Neural progenitor cell (in vitro differentiated cells): Measurements from ENCODE around the gene TEX12.

ENCODE experiments used
- EZH2 ChIP-seq: fragments of 200-600 bp; sonication (generic); IDR thresholded peaks from 2 replicates; pipeline ENCODE4 v1.6.1; 2017; ENCODE audit warnings: antibody characterized with exemption, mild to moderate bottlenecking, moderate library complexity
- TF ChIP-seq, protein P1 (sequence below): fragments of 200-600 bp; sonication (generic); IDR thresholded peaks from 2 replicates; pipeline ENCODE4 v1.5.1; 2017; ENCODE audit warnings: antibody characterized with exemption, mild to moderate bottlenecking

- no peak for TF ChIP-seq EZH2
- TF ChIP-seq, protein P1, sequence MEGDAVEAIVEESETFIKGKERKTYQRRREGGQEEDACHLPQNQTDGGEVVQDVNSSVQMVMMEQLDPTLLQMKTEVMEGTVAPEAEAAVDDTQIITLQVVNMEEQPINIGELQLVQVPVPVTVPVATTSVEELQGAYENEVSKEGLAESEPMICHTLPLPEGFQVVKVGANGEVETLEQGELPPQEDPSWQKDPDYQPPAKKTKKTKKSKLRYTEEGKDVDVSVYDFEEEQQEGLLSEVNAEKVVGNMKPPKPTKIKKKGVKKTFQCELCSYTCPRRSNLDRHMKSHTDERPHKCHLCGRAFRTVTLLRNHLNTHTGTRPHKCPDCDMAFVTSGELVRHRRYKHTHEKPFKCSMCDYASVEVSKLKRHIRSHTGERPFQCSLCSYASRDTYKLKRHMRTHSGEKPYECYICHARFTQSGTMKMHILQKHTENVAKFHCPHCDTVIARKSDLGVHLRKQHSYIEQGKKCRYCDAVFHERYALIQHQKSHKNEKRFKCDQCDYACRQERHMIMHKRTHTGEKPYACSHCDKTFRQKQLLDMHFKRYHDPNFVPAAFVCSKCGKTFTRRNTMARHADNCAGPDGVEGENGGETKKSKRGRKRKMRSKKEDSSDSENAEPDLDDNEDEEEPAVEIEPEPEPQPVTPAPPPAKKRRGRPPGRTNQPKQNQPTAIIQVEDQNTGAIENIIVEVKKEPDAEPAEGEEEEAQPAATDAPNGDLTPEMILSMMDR = no peak
These were observed 54.2 kb downstream of the TEX12 start for GRCh38 chr11:112221274-112221835.
